NCI-H2029 (cell line): ENCODE data around the gene MRE11.
"Not testable (repeated sequence)": the region's sequence is repeated elsewhere in the genome, so short reads cannot be mapped to it uniquely, and the experiment has no call there.

Source experiments
- DNase-seq: peaks from one replicate; lab custom pipeline; 2025; lab: John Stamatoyannopoulos, UW

MRE11 gene

GRCh38 chr11:94424011-94424410 is 69.6 kb downstream of the MRE11 start:
- no peak for DNase-seq

- DNase-seq, result no peak
Observed at GRCh38 chr11:94423507-94423906, 70.1 kb downstream of the MRE11 start.

GRCh38 chr11:94418123-94418765 is 75.4 kb downstream of the MRE11 start:
- no peak for DNase-seq

GRCh38 chr11:94417386-94417987 is 76.2 kb downstream of the MRE11 start:
- DNase-seq, result no peak

GRCh38 chr11:94405062-94405833 is 88.4 kb downstream of the MRE11 start:
- no peak for DNase-seq

GRCh38 chr11:94402355-94402754 is 91.3 kb downstream of the MRE11 start:
- DNase-seq, result no peak

- no peak for DNase-seq
Observed at GRCh38 chr11:94401773-94402265, 91.8 kb downstream of the MRE11 start.

GRCh38 chr11:94400839-94401772 is 92.5 kb downstream of the MRE11 start, which contains the start of gene GPR83:
TSS of gene GPR83 (minus strand) at chr11:94401419. CDS start at chr11:94401247, 172 bp downstream.
- no peak for DNase-seq

- no peak for DNase-seq
Observed at GRCh38 chr11:94400457-94400838, 93.2 kb downstream of the MRE11 start.

GRCh38 chr11:94400050-94400449 is 93.6 kb downstream of the MRE11 start:
- DNase-seq, result no peak

- no peak for DNase-seq
Observed at GRCh38 chr11:94398101-94398500, 95.5 kb downstream of the MRE11 start.

- no peak for DNase-seq
Observed at GRCh38 chr11:94396282-94396681, 97.4 kb downstream of the MRE11 start.

- not testable (repeated sequence) for DNase-seq
Observed at GRCh38 chr11:94391937-94392336, 101.7 kb downstream of the MRE11 start.

- no peak for DNase-seq
Observed at GRCh38 chr11:94379613-94380012, 114.0 kb downstream of the MRE11 start.

- DNase-seq, result no peak
Observed at GRCh38 chr11:94376841-94377240, 116.8 kb downstream of the MRE11 start.

GRCh38 chr11:94370576-94370975 is 123.1 kb downstream of the MRE11 start:
- not testable (repeated sequence) for DNase-seq
